ENCODE measurements around the gene NRIP1. TPM values are rescaled to one million over a fixed set of nuclear protein-coding genes. Genes with fewer than 3 reads are reported as not detected.

NRIP1 gene
- total and polyA plus RNA-seq, 2 donors (not counting 3 experiments of a cell fraction or from before 2014, with no cell fraction given) = 2.8 to 24.0 TPM

DNA sequence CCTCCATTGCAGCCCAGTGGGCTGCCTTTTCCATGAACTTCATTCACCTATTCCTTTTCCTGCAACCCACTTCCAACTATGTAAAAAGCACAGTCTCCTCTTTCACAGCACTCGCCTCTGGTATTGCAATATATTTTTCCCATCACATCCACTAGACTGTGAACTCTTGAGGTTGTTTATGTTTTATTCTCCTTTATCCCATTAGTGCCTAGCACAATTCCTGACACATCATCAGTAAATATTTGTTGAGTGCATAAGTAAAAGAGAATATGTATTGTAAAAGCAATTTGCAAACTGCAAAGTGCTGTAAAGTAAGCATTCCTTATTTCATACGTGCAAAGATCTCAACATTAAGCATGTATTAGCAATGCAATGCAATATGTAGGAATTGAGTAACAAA is 27.9 kb upstream of the NRIP1 start:
- dilution Hi-C loops (cut with MboI; ENCODE audit: extremely low pct_ligation_motif_present, low sequenced_read_pairs) = no loop called here
- CTCF ChIA-PET = no interaction called here

More for the DNA sequence above, 27.9 kb upstream of the NRIP1 start:
- Histone ChIP-seq H3K4me3 (replicated peaks in 1 of 3; ENCODE audit: insufficient read depth in 1 of 3, low read depth in 1 of 3, low read length in 3 of 3) (no peak overlapping the region), H3K79me2 (ENCODE audit: control insufficient read depth, insufficient read depth, low read length) (no peaks in the 10 kb centered on the region), H3K9ac (replicated peaks; ENCODE audit: extremely low read depth, insufficient read depth, low read length) (no peak overlapping the region), H3K27me3 (ENCODE audit: control insufficient read depth in 2 of 2, insufficient read depth in 2 of 2, low read length in 2 of 2) (no peaks in the 10 kb centered on the region), H3K27ac (ENCODE audit: insufficient read depth, low read depth, low read length) (no peak overlapping the region), H3K9me1 (replicated peaks; ENCODE audit: control insufficient read depth, extremely low read depth, insufficient read depth, low read length) (no peaks in the 10 kb centered on the region), H2AFZ (ENCODE audit: low read depth, low read length) (no peak overlapping the region), H3K4me1 (ENCODE audit: control insufficient read depth, extremely low read depth, insufficient read depth, low read length) (no peaks in the 10 kb centered on the region), H3K36me3 (ENCODE audit: control insufficient read depth in 2 of 2, extremely low read depth in 1 of 2, insufficient read depth in 2 of 2, low read length in 2 of 2) (no peaks in the 10 kb centered on the region), H4K20me1 (replicated peaks; ENCODE audit: control insufficient read depth, extremely low read depth, insufficient read depth, low read length) (no peaks in the 10 kb centered on the region), H3K9me3 (replicated peaks; ENCODE audit: control insufficient read depth, insufficient read depth, low read length) (no peaks in the 10 kb centered on the region), H3K4me2 (ENCODE audit: insufficient read depth, low read length) (no peak overlapping the region)
- BruUV-seq (replicated peaks) = no TSS peak
- POLR2A ChIA-PET = no interaction called here
- FAIRE-seq = no peak
- TF ChIP-seq MYC (IDR thresholded peaks at IDR 0.05; ENCODE audit: low read depth, low read length) = no peak
- TF ChIP-seq POLR2AphosphoS5 (IDR thresholded peaks at IDR 0.05; ENCODE audit: insufficient read depth, low read depth, low read length) = no peak
- TF ChIP-seq, protein P1, sequence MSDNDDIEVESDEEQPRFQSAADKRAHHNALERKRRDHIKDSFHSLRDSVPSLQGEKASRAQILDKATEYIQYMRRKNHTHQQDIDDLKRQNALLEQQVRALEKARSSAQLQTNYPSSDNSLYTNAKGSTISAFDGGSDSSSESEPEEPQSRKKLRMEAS (IDR thresholded peaks at IDR 0.05; ENCODE audit: insufficient read depth, insufficient read length) = no peak
- no peak for TF ChIP-seq JUN (IDR thresholded peaks at IDR 0.05; ENCODE audit: borderline replicate concordance, insufficient read depth, insufficient read length, low read depth)
- no peak for TF ChIP-seq GATA2 (IDR thresholded peaks at IDR 0.05; ENCODE audit: insufficient read depth, insufficient read length, low read depth, low read length)
- TF ChIP-seq POLR2A (IDR thresholded peaks at IDR 0.05; ENCODE audit: low read depth, low read length) = no peak
- no peak for TF ChIP-seq EZH2 (IDR thresholded peaks at IDR 0.05; ENCODE audit: borderline replicate concordance, low read depth, low read length, severe bottlenecking)
- no peak for TF ChIP-seq FOS (IDR thresholded peaks at IDR 0.05; ENCODE audit: borderline replicate concordance, insufficient read depth, low read length)
- TF ChIP-seq, protein P2, sequence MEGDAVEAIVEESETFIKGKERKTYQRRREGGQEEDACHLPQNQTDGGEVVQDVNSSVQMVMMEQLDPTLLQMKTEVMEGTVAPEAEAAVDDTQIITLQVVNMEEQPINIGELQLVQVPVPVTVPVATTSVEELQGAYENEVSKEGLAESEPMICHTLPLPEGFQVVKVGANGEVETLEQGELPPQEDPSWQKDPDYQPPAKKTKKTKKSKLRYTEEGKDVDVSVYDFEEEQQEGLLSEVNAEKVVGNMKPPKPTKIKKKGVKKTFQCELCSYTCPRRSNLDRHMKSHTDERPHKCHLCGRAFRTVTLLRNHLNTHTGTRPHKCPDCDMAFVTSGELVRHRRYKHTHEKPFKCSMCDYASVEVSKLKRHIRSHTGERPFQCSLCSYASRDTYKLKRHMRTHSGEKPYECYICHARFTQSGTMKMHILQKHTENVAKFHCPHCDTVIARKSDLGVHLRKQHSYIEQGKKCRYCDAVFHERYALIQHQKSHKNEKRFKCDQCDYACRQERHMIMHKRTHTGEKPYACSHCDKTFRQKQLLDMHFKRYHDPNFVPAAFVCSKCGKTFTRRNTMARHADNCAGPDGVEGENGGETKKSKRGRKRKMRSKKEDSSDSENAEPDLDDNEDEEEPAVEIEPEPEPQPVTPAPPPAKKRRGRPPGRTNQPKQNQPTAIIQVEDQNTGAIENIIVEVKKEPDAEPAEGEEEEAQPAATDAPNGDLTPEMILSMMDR (IDR thresholded peaks at IDR 0.05; ENCODE audit: extremely low read depth in 1 of 2, insufficient read depth in 1 of 2, low read depth in 1 of 2, low read length in 2 of 2) = no peak
- no peak for DNase-seq (ENCODE audit: low read depth, low spot score)
- intact Hi-C loops (cut with micrococcal nuclease) = no loop called here

All from endothelial cell of umbilical vein (primary cell).